KBM-7 (cell line): ENCODE data around the gene DCUN1D2.

Experiments
- DNase-seq: peaks from one replicate; pipeline ENCODE4 v3.0.0-alpha.2; 2015
- in situ Hi-C: fragments of 300-500 bp; cut with MboI; formaldehyde crosslinking; loops from 2 replicates; pipeline ENCODE4 v1.14.3; 2020; ENCODE audit warnings: low sequenced_read_pairs, low pct_unique_long_range_greater_than_20kb, mixed read lengths

Gene DCUN1D2

DNA sequence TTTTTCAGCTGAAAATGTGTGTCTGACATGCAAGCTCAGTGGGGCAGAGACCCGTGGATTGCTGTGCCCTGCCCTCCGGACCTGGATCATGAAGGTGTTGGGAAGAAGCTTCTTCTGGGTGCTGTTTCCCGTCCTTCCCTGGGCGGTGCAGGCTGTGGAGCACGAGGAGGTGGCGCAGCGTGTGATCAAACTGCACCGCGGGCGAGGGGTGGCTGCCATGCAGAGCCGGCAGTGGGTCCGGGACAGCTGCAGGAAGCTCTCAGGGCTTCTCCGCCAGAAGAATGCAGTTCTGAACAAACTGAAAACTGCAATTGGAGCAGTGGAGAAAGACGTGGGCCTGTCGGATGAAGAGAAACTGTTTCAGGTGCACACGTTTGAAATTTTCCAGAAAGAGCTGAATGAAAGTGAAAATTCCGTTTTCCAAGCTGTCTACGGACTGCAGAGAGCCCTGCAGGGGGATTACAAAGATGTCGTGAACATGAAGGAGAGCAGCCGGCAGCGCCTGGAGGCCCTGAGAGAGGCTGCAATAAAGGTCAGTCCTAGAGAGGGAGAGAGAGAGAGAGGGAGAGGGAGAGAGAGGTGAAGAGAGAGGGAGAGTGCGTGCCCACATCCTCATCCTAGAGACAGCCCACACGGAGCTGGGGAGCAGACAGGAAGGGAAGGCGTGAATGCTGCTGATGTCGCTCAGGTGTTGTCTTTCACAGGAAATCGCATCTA is 5.1 kb upstream of the DCUN1D2 start:
- in situ Hi-C loops, result no loop called here
- peak; percentile 24 for DNase-seq

DNA sequence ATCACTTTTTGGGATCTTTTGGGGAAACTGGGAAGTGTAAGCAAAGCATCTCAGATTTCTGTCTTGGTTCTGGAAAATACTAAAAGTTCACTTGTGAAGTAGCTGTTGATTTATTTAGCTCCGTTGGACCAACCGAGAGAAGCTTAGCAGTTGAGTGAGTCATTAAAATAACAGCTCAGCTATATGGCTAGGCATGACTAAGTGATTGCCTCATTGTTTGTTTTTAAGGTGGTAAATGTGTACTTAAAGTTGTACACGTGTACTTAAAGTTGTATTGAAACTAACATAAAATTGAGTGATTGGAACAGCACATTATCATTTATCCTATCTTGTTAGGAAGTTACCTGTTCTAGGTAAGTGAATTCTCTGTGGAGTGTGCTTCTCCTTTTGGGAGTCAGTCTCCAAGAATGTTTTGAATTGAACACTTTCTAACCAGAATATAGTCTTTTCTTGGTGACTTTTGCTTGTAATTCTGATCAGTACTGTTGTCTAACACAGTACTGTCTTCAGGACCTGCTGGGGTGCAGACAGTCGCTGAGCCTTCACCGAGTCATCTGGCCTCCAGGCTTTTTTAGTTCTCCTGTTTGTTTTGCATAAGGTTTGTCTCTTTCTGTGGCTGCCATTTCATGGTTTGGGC is 2.9 kb upstream of the DCUN1D2 start:
- DNase-seq, result peak; percentile 64
- in situ Hi-C loops, result no loop called here

DNA sequence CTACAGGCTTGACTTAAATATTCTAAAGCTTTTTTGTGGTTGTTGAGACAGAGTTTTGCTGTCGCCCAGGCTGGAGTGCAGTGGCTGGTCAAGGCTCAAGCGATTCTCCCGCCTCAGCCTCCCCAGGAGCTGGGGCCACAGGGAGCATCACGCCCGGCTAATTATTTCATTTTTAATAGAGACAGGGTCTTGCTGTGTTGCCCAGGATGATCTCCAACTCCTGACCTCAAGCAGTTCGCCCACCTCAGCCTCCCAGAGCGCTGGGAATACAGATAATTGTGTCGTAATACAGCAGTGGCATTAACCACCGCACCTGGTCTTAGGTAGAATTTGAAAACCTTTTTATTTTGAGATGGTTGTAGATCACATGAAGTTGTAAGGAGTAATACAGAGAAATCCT is 1.5 kb upstream of the DCUN1D2 start:
- DNase-seq, result no peak
- in situ Hi-C loops, result no loop called here

DNA sequence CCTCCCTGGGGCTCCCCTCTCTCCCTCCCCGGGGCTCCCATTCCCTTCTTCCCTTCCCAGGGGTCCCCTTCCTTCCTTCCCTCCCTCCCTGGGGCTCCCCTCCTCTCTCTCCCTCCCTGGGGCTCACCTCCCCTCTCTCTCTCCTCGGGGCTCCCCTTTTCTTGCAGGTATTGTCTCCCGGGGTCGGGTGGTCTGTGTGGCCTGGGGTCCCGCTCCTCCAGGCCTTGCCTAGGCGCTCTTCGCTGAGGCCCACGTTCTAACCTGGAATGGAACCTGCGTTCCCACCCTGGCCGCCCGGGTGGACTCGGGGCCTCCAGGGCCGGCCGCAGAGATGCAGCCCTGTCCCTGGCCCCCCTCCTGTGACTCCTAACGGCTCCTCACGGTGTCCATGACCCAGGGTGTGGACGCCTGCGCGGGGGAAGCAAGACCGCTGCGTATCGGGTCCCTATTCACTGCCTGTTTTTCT is 940 bp upstream of the DCUN1D2 start:
- DNase-seq, result peak; percentile 27
- in situ Hi-C loops, result no loop called here

DNA sequence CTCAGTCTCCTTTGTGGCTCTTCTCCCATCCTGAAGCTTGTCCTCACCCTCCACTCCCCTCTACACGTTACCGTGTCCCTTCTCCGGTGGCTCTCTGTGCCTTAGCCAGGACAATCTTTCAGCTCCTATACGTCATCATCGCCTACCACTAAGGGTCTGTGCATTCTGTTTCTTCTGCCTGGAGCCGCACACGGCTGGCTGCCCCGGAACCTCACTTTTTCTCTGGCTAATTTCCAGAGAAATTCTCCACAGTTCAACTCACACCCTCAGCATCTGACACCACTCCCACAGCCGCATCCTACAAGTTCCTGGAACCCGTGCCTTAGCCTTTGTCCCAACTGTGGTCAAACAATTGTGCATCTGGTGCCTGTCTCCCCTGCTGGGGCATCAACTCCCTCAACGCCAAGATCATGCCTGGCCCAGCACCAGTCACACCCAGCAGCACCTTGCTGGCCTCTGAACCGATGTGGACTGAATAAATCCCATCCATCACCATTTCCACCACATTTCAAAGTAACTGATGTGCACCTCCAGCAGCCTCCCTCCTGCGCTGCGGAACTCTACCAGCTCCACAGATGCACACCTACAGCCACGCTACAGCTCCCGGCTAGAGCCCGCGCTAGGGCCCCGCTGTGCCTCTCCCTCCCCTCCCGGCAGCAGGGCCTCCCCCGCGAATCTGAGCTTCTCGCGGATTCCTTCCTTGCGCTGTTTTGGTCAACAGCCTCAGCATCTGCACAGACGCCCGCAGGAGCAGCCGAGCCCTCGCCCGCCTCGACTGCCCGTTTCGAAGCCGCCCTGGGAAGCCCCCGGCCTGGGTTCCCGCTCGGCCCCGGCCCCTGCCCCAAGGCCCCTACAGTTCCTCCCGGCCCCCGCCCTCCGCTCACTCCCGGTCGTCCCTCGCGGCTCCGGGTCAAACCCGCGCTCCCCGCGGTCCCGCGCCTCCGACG is 689 bp downstream of the DCUN1D2 start:
- in situ Hi-C loops, result no loop called here
- peak; percentile 55 for DNase-seq

DNA sequence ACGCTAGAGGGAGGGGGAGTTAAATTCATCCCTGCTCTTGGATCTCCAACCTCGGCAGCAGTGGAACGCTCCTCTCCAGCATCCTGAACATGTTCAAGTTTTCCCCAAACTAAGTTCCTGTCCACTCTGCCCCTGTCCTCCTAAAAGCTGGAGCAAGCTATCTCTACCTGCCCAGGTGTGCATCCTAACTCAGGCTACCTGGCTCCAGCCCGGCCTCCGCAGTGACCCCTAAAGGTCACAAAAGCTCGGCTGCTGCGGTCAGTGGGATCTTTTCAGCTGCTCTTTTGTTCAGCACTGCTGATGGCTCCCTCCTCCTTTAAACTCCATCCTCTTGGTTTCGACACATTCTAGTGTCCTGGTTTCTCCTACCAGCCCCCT is 1.4 kb downstream of the DCUN1D2 start:
- in situ Hi-C loops, result no loop called here
- DNase-seq, result no peak

DNA sequence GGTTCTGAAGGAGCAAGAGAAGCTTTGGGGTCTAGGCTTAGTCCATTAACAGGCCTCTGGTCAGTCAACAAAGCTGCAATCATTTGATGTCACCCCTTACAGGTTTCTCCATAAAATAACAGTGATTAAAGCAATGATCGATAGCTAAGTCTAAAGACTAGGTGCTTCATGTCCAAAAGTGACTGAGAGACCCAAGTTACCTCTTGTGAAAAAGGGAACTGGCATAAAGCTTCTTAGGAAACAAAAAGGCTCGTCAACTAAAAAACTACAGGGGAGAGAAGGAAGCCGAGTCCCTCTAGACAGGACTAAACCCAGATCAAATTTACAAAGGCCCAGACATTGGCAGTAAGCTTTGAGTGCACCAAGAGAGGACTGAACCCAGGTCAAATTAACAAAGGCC is 2.2 kb downstream of the DCUN1D2 start:
- peak; percentile 32 for DNase-seq
- in situ Hi-C loops, result no loop called here

DNA sequence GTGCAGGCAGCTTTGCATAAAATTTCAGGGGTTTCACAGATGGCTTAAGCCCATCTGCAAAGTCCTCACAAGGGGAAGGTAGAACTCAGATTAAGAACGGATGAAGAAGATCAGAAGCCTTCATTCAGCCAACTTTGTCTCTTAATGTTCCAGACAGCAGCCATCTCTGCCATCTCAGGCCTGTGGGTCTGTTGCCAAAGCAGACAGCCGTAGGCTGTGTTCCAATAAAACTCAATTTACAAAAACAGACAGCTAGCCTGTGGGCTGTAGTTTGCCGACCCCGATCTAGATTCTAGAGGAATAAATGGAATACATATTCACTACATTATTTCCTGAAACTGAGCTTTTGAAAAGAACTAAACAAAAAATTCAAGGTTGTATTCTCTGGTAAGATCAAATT is 3.8 kb downstream of the DCUN1D2 start:
- DNase-seq, result no peak
- in situ Hi-C loops, result no loop called here

DNA sequence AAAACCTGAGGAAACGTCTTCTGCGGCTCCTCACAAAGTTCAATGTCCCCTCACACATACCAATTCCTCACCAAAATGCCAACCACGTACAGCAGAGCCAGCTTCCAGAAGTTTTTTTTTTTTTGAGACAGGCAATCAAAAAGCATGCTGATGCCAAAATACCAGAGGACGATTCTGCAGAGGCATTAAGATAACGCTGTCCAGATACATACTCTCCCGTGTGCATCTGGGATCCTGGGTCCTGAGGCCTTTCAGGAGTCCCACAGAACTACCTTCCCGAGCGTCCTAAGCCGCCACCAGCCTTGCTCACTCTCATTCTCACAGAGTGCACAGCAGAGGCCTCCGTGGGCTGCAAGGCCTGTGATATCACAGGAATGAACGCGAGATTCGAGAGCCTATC is 5.0 kb downstream of the DCUN1D2 start:
- in situ Hi-C loops, result no loop called here
- no peak for DNase-seq

DNA sequence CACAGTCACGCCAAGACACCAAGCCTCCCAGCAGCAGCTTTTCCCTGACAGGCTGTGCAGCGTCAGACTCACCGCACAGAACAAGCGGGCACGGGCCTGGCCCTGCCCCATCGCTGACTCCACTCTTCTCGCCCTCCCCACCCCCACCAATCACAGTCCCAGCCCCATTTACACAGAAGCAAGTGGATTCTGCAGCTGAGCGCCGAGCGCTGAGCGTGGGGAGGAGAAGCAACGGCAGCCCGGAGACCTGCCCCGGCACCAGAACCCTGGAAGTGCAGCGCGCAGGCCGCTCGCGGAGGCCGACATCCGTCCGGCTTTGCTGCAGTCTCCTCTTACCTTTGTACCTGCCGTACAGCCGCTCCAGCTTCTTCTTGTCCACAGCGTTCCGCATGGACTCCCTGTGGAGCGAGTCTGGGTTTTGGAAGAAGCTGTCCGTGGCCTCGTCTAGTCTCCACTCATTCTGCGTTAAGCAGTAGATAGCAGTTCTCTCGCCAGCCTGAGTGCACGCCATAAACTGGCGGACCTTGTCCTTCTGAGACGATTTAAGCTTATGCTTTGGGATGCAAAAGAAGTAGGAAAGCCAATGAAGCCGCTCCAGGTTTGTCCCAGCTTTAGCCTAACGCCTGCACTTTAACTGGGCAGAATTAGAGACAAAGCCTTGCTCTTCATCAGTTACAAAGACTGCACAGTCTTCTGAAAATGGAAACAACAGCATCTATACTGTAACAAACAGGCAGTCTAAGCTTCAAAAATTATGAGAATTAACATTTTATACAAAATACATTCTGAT is 6.8 kb downstream of the DCUN1D2 start:
- in situ Hi-C loops, result no loop called here
- DNase-seq, result no peak

DNA sequence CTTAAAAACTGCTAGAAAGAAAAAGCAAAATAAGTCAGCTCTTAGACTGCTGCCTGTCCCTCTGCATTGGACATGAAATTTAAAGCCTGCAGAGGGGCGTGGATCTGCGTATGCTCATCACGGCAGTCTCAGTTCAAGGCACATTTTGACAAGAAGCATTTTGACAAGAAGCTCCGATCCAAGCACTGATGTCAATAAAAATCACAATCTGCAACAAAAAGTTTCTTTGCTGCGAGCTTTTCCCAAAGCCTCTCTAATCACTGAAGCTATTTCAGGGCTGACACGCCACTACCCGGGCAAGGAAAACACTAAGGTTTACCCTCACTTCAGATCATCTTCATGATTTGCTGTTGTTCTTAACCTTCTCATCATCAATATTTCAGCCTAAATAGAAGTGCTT is 7.4 kb downstream of the DCUN1D2 start:
- in situ Hi-C loops, result no loop called here

DNA sequence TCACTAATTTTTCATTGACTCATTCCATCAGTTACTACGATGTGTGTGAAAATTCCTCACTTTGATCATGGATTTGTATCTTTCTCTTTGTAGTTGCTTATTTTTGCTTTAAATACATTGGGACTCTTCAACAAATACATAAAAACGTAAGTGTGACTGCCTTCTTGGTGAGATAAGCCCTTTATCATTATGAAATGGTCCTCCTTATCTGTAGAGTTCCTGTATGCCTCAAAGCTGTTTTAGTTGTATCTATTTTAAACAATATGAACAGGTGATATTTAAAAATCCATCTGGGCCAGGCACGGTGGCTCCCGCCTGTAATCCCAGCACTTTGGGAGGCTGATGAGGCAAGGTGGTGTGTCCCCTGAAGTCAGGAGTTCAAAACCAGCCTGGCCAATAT is 11.3 kb downstream of the DCUN1D2 start:
- in situ Hi-C loops, result no loop called here
- no peak for DNase-seq

More for the DNA sequence above, 7.4 kb downstream of the DCUN1D2 start:
- DNase-seq, result no peak

DNA sequence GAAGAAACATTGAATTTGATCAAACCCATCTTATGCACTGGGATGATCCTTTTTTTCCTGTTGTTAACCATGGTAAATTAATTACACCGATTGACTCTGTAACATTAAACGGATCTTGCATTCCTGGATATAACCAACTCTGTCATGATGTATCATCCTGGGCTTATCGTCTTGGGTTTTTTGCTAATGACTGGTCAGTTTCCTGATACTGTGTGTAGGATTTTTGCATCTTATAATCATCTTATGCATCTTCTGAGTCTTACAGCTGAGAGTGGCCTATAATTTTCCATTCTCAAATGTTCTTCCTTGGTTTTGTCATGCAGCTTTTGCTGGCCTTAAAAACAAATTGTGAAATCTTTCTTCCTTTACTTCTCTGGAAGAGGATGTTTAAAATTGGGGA is 12.8 kb downstream of the DCUN1D2 start:
- in situ Hi-C loops, result no loop called here
- no peak for DNase-seq

DNA sequence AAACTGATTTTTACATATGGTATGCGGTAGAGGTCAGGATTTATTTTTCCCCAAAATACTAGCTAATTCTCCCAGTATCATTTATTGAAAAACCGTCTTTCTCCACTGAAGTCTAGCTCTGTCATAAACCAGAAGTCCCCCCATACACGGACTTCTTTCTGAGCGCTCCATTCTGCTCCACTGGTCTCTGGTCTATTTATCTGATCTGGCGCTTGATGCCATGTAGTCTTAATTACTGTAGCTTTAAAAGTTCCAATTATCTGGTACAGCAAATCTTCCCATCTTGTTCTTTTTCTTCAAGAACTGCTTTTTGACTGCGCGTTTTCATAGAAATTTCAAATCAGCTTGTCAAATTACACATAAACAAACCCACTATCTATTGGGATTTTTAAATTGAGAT is 13.7 kb downstream of the DCUN1D2 start:
- in situ Hi-C loops, result no loop called here
- no peak for DNase-seq

DNA sequence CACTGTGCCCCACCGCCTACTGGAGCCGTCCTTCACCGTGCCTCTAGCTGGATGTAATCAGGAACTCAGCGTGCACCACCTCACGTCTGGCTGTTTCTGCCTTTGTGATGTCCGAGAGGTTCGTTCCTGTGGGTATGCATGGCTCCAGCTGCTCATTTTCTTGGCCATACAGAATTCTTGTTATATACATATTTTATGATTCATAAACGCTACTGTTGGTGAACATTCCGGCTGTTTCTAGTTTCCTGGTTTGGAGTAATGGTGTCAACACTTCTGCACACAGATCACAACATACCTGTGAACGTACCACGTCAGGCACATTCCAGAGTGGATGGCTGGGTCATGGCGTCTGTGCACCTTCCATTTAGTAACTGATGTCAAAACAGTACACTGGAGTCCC is 14.6 kb downstream of the DCUN1D2 start:
- in situ Hi-C loops, result no loop called here
- DNase-seq, result no peak

DNA sequence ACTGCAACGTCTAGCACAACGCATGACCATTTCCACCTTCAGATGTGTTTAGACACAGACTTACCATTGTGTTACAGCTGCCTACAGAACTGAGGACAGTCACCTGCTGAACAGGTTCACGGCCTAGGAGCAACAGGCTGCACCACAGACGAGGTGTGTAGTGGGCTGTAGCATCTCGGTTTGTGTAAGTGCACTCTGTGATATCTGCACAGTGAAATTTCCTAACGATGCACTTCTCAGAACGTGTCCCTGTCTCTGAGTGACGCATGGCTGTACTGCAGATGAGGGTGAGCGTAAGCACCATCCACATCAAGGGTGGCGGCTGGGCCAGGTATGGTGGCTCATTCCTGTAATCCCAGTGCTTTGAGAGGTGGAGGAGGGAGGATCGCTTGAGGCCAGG is 15.2 kb downstream of the DCUN1D2 start:
- in situ Hi-C loops, result no loop called here
- DNase-seq, result no peak

DNA sequence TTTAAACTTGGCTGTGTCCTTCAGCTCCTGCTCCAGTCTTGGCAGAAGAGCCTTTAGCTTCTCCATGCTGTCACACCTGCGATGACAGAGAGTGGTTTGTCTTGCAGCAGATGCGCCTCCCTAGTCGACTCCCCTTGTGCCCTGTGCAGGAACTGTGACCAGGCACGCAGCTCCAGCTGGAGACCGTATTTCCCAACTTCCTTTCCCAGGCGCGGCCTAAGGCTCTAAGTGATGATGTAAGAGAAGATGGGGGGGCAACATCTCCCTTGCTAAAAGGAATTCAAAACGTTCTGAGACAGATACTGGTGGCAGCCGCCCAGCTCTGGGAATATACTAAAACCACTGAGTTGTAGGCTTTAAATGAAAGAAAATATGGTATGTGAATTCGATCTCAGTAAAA is 16.3 kb downstream of the DCUN1D2 start:
- peak; percentile 66 for DNase-seq
- in situ Hi-C loops, result no loop called here

DNA sequence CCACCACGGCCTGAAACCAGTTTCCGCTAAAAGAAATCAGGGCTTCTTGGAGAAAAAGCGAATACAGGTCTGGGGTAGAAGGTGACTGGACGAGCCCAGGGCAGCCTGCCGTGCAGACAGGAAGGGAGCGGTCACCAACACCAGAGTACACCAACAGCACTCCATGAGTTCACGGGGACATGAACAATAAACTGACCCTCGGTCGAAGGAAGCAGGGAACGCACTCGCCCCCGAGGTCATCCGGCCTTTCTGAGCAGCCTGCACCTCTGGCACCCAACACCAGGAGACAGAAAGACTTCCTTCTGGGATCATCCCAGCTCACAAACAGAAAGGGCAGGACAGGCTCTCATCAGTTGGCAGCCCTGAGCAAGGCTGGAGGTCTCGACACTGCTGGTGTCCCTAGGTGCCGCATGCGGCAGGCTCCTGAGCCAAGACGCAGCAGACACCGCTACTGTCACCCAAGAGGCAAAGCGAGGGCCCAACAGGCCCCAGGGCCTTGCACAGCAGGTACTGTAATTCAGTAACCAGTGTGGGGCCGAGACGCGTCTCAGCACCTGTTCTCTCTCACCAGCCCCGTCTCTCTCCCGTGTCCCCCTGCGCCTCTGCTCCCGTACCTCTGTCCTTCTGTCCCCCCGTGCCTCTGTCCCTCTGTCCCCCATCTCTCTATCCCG is 18.0 kb downstream of the DCUN1D2 start:
- no peak for DNase-seq
- in situ Hi-C loops, result no loop called here

DNA sequence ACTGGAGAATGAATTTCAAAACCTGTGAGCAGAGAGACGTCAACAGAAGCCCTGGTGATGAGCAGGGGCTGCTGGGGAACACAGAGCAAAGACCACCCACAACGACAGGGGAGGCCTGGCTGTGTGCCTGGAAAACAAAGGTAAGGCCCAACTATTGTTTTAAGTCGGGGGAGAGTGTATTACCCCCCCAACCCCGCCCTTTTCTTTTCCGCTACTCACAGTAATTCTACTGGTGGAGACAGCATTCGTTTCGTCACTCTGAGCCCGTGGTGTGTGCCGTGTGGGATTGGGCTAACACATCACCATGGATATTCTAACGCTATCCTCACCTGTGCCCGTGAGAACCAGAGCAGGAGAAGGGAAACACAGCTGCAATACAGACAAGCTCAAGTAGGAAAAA is 18.7 kb downstream of the DCUN1D2 start:
- DNase-seq, result no peak
- in situ Hi-C loops, result no loop called here
